Activated naive CD4-positive, alpha-beta T cell treated with anti-CD3 and anti-CD28 coated beads for 36 hours (primary cell): Measurements from ENCODE around the gene SMARCAL1. TPM values are rescaled to one million over a fixed set of nuclear protein-coding genes. Genes with fewer than 3 reads are reported as not detected.

Experiments used
- CTCF ChIA-PET: fragments of 350-600 bp; sonication (Branson Sonifier 250); formaldehyde crosslinking; loops from one replicate; lab custom pipeline; 2021; ENCODE audit warnings: antibody characterized with exemption; lab: Charles Lee
- DNase-seq: peaks from one replicate; pipeline ENCODE4 v3.0.0-alpha.2; 2020
- H3K27ac Mint-ChIP-seq: one replicate; pipeline ENCODE4 v1.8.0; 2021; ENCODE audit warnings: mild to moderate bottlenecking, mixed read lengths
- H3K27me3 Mint-ChIP-seq: one replicate; pipeline ENCODE4 v1.8.0; 2021; ENCODE audit warnings: low read depth, mixed read lengths
- H3K36me3 Mint-ChIP-seq: one replicate; pipeline ENCODE4 v1.8.0; 2021; ENCODE audit warnings: low read depth, mixed read lengths
- H3K4me1 Mint-ChIP-seq: one replicate; pipeline ENCODE4 v1.8.0; 2021; ENCODE audit warnings: low read depth, mixed read lengths
- H3K4me3 Mint-ChIP-seq: one replicate; pipeline ENCODE4 v1.8.0; 2021; ENCODE audit warnings: mild to moderate bottlenecking, moderate library complexity, mixed read lengths
- H3K9me3 Mint-ChIP-seq: one replicate; pipeline ENCODE4 v1.8.0; 2021; ENCODE audit warnings: mixed read lengths
- intact Hi-C: fragments of 100-400 bp; cut with micrococcal nuclease; formaldehyde crosslinking; loops from one replicate; pipeline ENCODE4 v1.15.1; 2023
- total RNA-seq, 2 experiments: library from RNA; stranded (reverse); gene quantifications; one replicate each; pipeline ENCODE4 v1.2.3, GENCODE V29; 2021

Gene SMARCAL1
- total RNA-seq, 2 experiments from 2014 or later, result 17.0 to 18.2 TPM

GRCh38 chr2:216441308-216442010, 29.2 kb downstream of the SMARCAL1 start:
- H3K27ac Mint-ChIP-seq, result no peak overlapping the region
- CTCF ChIA-PET, result no interaction called here
- H3K36me3 Mint-ChIP-seq, result peaks cover 26% of the 10 kb centered on the region
- H3K27me3 Mint-ChIP-seq, result no peaks in the 10 kb centered on the region
- no peaks in the 10 kb centered on the region for H3K9me3 Mint-ChIP-seq
- DNase-seq, result no peak
- no peak overlapping the region for H3K4me3 Mint-ChIP-seq
- intact Hi-C loops, result no loop called here
- no peaks in the 10 kb centered on the region for H3K4me1 Mint-ChIP-seq

GRCh38 chr2:216445501-216445900, 33.2 kb downstream of the SMARCAL1 start:
- H3K27ac Mint-ChIP-seq, result no peak overlapping the region
- intact Hi-C loops, result no loop called here
- no peaks in the 10 kb centered on the region for H3K27me3 Mint-ChIP-seq
- no peak overlapping the region for H3K4me3 Mint-ChIP-seq
- CTCF ChIA-PET, result no interaction called here
- no peaks in the 10 kb centered on the region for H3K4me1 Mint-ChIP-seq
- H3K36me3 Mint-ChIP-seq, result peaks cover 50% of the 10 kb centered on the region
- DNase-seq, result no peak
- peaks cover 9% of the 10 kb centered on the region for H3K9me3 Mint-ChIP-seq

GRCh38 chr2:216446343-216446742, 34.1 kb downstream of the SMARCAL1 start:
- intact Hi-C loops, result no loop called here
- H3K27ac Mint-ChIP-seq, result no peak overlapping the region
- H3K27me3 Mint-ChIP-seq, result no peaks in the 10 kb centered on the region
- H3K4me3 Mint-ChIP-seq, result no peak overlapping the region
- peaks cover 9% of the 10 kb centered on the region for H3K9me3 Mint-ChIP-seq
- CTCF ChIA-PET, result no interaction called here
- no peak for DNase-seq
- H3K4me1 Mint-ChIP-seq, result no peaks in the 10 kb centered on the region
- H3K36me3 Mint-ChIP-seq, result peaks cover 55% of the 10 kb centered on the region

- CTCF ChIA-PET, result no interaction called here
- Mint-ChIP-seq H3K9me3 (peaks cover 9% of the 10 kb centered on the region), H3K36me3 (peaks cover 55% of the 10 kb centered on the region), H3K27ac (no peak overlapping the region), H3K27me3 (no peaks in the 10 kb centered on the region), H3K4me1 (no peaks in the 10 kb centered on the region), H3K4me3 (no peak overlapping the region)
- intact Hi-C loops, result no loop called here
- DNase-seq, result no peak
These were observed 35.0 kb downstream of the SMARCAL1 start for GRCh38 chr2:216447293-216447692.

- intact Hi-C loops, result no loop called here
These were observed 36.5 kb downstream of the SMARCAL1 start for GRCh38 chr2:216448829-216449228.

GRCh38 chr2:216450346-216450745, 38.1 kb downstream of the SMARCAL1 start:
- H3K27me3 Mint-ChIP-seq, result no peaks in the 10 kb centered on the region
- CTCF ChIA-PET, result no interaction called here
- H3K4me1 Mint-ChIP-seq, result no peaks in the 10 kb centered on the region
- no peak overlapping the region for H3K4me3 Mint-ChIP-seq
- intact Hi-C loops, result no loop called here
- peaks cover 9% of the 10 kb centered on the region for H3K9me3 Mint-ChIP-seq
- DNase-seq, result no peak
- peaks cover 61% of the 10 kb centered on the region for H3K36me3 Mint-ChIP-seq
- H3K27ac Mint-ChIP-seq, result no peak overlapping the region

More at GRCh38 chr2:216448829-216449228, 36.5 kb downstream of the SMARCAL1 start:
- Mint-ChIP-seq H3K27ac (no peak overlapping the region), H3K9me3 (peaks cover 9% of the 10 kb centered on the region), H3K27me3 (no peaks in the 10 kb centered on the region), H3K4me3 (no peak overlapping the region), H3K4me1 (no peaks in the 10 kb centered on the region), H3K36me3 (peaks cover 57% of the 10 kb centered on the region)
- CTCF ChIA-PET, result interaction anchor here (1.9 kb wide), 1 partner anchor 45 kb away, joined by 5 read pairs; no protein-coding TSS in a partner anchor
- no peak for DNase-seq

- CTCF ChIA-PET, result interaction anchor here (0.7 kb wide), 1 partner anchor 67 kb away, joined by 3 read pairs; no protein-coding TSS in a partner anchor
- Mint-ChIP-seq H3K4me1 (no peaks in the 10 kb centered on the region), H3K27me3 (no peaks in the 10 kb centered on the region), H3K27ac (no peak overlapping the region), H3K36me3 (peaks cover 62% of the 10 kb centered on the region), H3K4me3 (no peak overlapping the region), H3K9me3 (peaks cover 9% of the 10 kb centered on the region)
- intact Hi-C loops, result no loop called here
- DNase-seq, result no peak
These were observed 38.5 kb downstream of the SMARCAL1 start for GRCh38 chr2:216450784-216451183.

GRCh38 chr2:216453955-216454614, 41.8 kb downstream of the SMARCAL1 start:
- peaks cover 39% of the 10 kb centered on the region for H3K36me3 Mint-ChIP-seq
- CTCF ChIA-PET, result interaction anchor here (0.6 kb wide), 1 partner anchor 11 kb away, joined by 3 read pairs; no protein-coding TSS in a partner anchor

GRCh38 chr2:216463148-216463547, 50.9 kb downstream of the SMARCAL1 start:
- CTCF ChIA-PET, result no interaction called here
- Mint-ChIP-seq H3K36me3 (peaks cover 13% of the 10 kb centered on the region), H3K27ac (no peak overlapping the region), H3K4me3 (no peak overlapping the region), H3K9me3 (no peaks in the 10 kb centered on the region), H3K4me1 (no peaks in the 10 kb centered on the region), H3K27me3 (no peaks in the 10 kb centered on the region)
- DNase-seq, result no peak
- intact Hi-C loops, result no loop called here

More at GRCh38 chr2:216453955-216454614, 41.8 kb downstream of the SMARCAL1 start:
- DNase-seq, result no peak
- Mint-ChIP-seq H3K9me3 (no peaks in the 10 kb centered on the region), H3K27ac (no peak overlapping the region), H3K4me1 (no peaks in the 10 kb centered on the region), H3K27me3 (no peaks in the 10 kb centered on the region), H3K4me3 (no peak overlapping the region)
- intact Hi-C loops, result no loop called here

GRCh38 chr2:216464104-216464720, 51.9 kb downstream of the SMARCAL1 start:
- Mint-ChIP-seq H3K27me3 (no peaks in the 10 kb centered on the region), H3K27ac (no peak overlapping the region), H3K4me1 (no peaks in the 10 kb centered on the region), H3K36me3 (peaks cover 10% of the 10 kb centered on the region), H3K9me3 (no peaks in the 10 kb centered on the region), H3K4me3 (no peak overlapping the region)
- CTCF ChIA-PET, result interaction anchor here (0.6 to 1.2 kb wide), 3 partner anchors 10 to 60 kb away, joined by 3 read pairs; no protein-coding TSS in a partner anchor
- intact Hi-C loops, result no loop called here
- DNase-seq, result no peak

- H3K27ac Mint-ChIP-seq, result no peak overlapping the region
- H3K4me3 Mint-ChIP-seq, result no peak overlapping the region
- no peak for DNase-seq
- peaks cover 12% of the 10 kb centered on the region for H3K36me3 Mint-ChIP-seq
- H3K9me3 Mint-ChIP-seq, result no peaks in the 10 kb centered on the region
- no peaks in the 10 kb centered on the region for H3K27me3 Mint-ChIP-seq
- no peaks in the 10 kb centered on the region for H3K4me1 Mint-ChIP-seq
- CTCF ChIA-PET, result no interaction called here
- intact Hi-C loops, result no loop called here
These were observed 53.4 kb downstream of the SMARCAL1 start for GRCh38 chr2:216465579-216466195.

GRCh38 chr2:216467845-216468244, 55.6 kb downstream of the SMARCAL1 start:
- Mint-ChIP-seq H3K36me3 (peaks cover 8% of the 10 kb centered on the region), H3K9me3 (no peaks in the 10 kb centered on the region), H3K27ac (no peak overlapping the region), H3K4me1 (no peaks in the 10 kb centered on the region), H3K4me3 (no peak overlapping the region), H3K27me3 (no peaks in the 10 kb centered on the region)
- intact Hi-C loops, result no loop called here
- CTCF ChIA-PET, result no interaction called here
- DNase-seq, result no peak
